Right lobe of liver (tissue), 4 donors: ENCODE measurements around the gene EPHA4.

Experiments used
- POLR2A ChIP-seq: fragments of 450-650 bp; IDR thresholded peaks from one replicate; pipeline ENCODE4 v1.6.1; 2017; ENCODE audit warnings: antibody characterized with exemption, mild to moderate bottlenecking
- TF ChIP-seq, protein P1 (sequence below), 4 donors: fragments of 200-600 bp in 3 of 4; fragments of 450-650 bp in 1 of 4; IDR thresholded peaks; one replicate each; pipeline versions ENCODE4 v1.5.1 to v1.8.0; 2016 to 2022; ENCODE audit warnings: antibody characterized with exemption in 4 of 4, mild to moderate bottlenecking in 2 of 4
- donor health status: DM: no; HTN: no; CAD: no.
- donor health status: DM: no; HTN: no; CAD: no.
- donor health status: DM: no; HTN: yes; CAD: no.

GRCh38 chr2:221463241-221463896 is 108.7 kb downstream of the EPHA4 start:
- TF ChIP-seq, protein P1, sequence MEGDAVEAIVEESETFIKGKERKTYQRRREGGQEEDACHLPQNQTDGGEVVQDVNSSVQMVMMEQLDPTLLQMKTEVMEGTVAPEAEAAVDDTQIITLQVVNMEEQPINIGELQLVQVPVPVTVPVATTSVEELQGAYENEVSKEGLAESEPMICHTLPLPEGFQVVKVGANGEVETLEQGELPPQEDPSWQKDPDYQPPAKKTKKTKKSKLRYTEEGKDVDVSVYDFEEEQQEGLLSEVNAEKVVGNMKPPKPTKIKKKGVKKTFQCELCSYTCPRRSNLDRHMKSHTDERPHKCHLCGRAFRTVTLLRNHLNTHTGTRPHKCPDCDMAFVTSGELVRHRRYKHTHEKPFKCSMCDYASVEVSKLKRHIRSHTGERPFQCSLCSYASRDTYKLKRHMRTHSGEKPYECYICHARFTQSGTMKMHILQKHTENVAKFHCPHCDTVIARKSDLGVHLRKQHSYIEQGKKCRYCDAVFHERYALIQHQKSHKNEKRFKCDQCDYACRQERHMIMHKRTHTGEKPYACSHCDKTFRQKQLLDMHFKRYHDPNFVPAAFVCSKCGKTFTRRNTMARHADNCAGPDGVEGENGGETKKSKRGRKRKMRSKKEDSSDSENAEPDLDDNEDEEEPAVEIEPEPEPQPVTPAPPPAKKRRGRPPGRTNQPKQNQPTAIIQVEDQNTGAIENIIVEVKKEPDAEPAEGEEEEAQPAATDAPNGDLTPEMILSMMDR (IDR thresholded peaks at IDR 0.05) = no peak
- TF ChIP-seq POLR2A = no peak
